BJ (cell line): Measurements from ENCODE around the gene NHLH2. TPM values are rescaled to one million over a fixed set of nuclear protein-coding genes. Genes with fewer than 3 reads are reported as not detected.

Experiments used
- CTCF ChIA-PET: fragments of 350-600 bp; formaldehyde crosslinking; extraction: SDS; loops from one replicate; lab custom pipeline; 2021; ENCODE audit warnings: antibody characterized with exemption, inconsistent platforms; lab: Yijun Ruan, JAX
- POLR2A ChIA-PET: fragments of 300-600 bp; sonication (Branson Sonifier 250); formaldehyde crosslinking; extraction: SDS; loops from one replicate; lab custom pipeline; 2021; ENCODE audit warnings: antibody characterized with exemption; lab: Charles Lee
- DNase-seq: peaks from one replicate; pipeline ENCODE4 v3.0.0-alpha.2; 2011; ENCODE audit warnings: low read depth
- H3K27me3 ChIP-seq: 2 replicates; pipeline ENCODE4 v1.6.0; 2011; ENCODE audit warnings: low read length; ENCODE audit not compliant: control insufficient read depth, insufficient read depth
- H3K36me3 ChIP-seq: 2 replicates; pipeline ENCODE4 v1.5.1; 2011; ENCODE audit warnings: low read length; ENCODE audit not compliant: control insufficient read depth, insufficient read depth
- H3K4me3 ChIP-seq: 2 replicates; pipeline ENCODE4 v1.5.1; 2011; ENCODE audit warnings: low read depth, mild to moderate bottlenecking, control low read depth, low read length
- CTCF ChIP-seq: IDR thresholded peaks from 2 replicates; pipeline ENCODE4 v1.5.1; 2011; ENCODE audit warnings: low read depth, mild to moderate bottlenecking, control low read depth, inconsistent platforms, low read length, moderate library complexity; ENCODE audit not compliant: insufficient read depth
- polyA minus RNA-seq: library from RNA; depleted of rRNA, polyadenylated mRNA; stranded (reverse); fragments of >200 nt; gene quantifications from 2 replicates; pipeline ENCODE4 v1.2.3, GENCODE V29; 2011; rRNA and poly(A)+ RNA removed
- polyA plus RNA-seq: library from polyadenylated mRNA; depleted of rRNA; stranded (reverse); fragments of >200 nt; gene quantifications from 2 replicates; pipeline ENCODE4 v1.2.3, GENCODE V29; 2011; rRNA removed

The NHLH2 gene
- not detected in 2 replicates for polyA plus RNA-seq
- not detected in 2 replicates for polyA minus RNA-seq

DNA sequence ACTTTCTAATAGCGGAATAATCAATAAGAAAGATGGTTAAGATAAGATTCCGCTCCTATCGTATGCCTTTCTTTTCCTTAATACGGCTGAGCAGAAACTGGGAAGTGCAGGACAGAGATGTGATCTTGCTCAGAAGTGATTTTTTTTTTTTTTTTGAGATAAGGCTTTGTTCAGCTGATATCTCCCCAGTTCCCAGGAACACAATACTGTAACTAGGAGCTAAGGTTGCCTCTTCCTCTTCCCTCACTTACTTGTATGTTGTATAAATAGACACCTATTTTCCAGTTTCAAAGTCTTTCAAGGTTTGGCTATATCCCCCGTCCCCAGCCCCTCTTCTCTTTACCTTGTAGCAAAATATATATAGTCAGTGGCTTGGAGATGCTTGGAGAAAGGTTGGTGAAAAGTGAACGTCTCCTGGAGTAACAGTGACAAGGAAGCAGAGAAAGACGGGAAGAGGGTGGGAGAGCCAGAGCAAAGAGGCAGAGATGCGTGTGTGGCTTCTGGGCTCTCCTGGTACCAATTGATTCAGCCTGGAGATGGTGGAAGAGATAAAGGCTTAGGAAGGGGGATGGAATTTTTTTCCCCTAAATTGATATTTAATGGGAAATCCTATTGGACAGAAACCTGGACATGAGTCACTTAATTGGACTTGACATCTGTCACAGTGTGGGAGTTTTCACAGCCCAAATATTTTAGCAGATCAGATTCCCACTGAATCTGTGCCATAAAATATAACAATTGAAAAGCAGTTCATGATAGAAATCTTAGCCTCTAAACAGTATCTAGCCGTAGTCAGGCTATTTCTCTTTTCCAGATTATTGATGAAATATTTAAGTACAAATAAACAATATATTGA is at the start of gene NHLH2:
Gene NHLH2 (minus strand): TSS at position 522 of the 856 bp plus-strand sequence. CDS start 2,754 bp downstream, outside the sequence.
- no peak for DNase-seq
- Histone ChIP-seq H3K27me3 (peaks cover 45% of the 10 kb centered on the region), H3K36me3 (no peaks in the 10 kb centered on the region), H3K4me3 (no peak within 1 kb of the TSS)
- ChIA-PET CTCF (interaction anchor here (1.2 kb wide), 1 partner anchor 140 kb away, joined by 4 read pairs; no protein-coding TSS in a partner anchor), POLR2A (no interaction called here)
- TF ChIP-seq CTCF: no peak

DNA sequence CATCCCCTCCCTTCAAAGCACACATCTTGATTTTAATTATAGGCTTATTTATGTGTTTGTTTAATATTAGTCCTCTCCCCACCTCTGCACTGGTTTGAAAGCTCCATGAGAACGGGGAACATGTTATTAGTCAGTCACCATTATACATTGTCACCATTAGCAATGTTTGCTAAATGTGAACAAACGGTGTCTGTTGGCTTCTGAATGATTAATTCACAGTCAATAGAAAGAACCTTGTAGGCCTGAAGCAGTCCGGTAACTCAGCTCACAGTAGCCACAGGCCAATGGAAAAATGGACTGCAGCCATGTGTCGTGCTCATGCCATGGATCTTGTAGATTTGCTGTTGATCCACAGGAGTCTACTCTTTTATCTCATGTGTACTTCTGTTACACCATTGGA is 49.7 kb upstream of the NHLH2 start:
- H3K36me3 ChIP-seq: no peaks in the 10 kb centered on the region
- DNase-seq: no peak
- TF ChIP-seq CTCF: no peak
- H3K27me3 ChIP-seq: no peaks in the 10 kb centered on the region
- ChIA-PET POLR2A (no interaction called here), CTCF (no interaction called here)
- no peak overlapping the region for H3K4me3 ChIP-seq

DNA sequence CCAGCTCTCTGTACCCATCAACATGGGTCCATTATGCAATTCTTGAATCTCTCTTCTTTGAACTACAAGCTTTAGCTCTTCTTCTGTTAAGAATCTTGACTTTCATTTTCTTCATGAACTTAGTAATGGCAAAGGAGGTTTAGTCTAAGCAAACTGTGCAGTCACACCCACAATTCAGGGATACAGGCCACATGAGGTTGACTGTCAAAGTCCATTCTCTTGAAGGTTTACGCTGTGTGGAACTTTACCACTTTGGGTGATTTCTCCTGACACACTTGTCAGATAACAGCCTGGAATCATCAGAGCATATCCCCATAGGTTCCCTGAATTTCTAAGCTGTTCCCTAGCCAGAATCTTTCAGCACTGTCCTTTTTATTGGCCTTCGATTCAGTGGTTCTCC is 48.0 kb upstream of the NHLH2 start:
- TF ChIP-seq CTCF: no peak
- Histone ChIP-seq H3K36me3 (no peaks in the 10 kb centered on the region), H3K27me3 (no peaks in the 10 kb centered on the region), H3K4me3 (no peak overlapping the region)
- DNase-seq: no peak
- POLR2A ChIA-PET: no interaction called here
- CTCF ChIA-PET: no interaction called here

DNA sequence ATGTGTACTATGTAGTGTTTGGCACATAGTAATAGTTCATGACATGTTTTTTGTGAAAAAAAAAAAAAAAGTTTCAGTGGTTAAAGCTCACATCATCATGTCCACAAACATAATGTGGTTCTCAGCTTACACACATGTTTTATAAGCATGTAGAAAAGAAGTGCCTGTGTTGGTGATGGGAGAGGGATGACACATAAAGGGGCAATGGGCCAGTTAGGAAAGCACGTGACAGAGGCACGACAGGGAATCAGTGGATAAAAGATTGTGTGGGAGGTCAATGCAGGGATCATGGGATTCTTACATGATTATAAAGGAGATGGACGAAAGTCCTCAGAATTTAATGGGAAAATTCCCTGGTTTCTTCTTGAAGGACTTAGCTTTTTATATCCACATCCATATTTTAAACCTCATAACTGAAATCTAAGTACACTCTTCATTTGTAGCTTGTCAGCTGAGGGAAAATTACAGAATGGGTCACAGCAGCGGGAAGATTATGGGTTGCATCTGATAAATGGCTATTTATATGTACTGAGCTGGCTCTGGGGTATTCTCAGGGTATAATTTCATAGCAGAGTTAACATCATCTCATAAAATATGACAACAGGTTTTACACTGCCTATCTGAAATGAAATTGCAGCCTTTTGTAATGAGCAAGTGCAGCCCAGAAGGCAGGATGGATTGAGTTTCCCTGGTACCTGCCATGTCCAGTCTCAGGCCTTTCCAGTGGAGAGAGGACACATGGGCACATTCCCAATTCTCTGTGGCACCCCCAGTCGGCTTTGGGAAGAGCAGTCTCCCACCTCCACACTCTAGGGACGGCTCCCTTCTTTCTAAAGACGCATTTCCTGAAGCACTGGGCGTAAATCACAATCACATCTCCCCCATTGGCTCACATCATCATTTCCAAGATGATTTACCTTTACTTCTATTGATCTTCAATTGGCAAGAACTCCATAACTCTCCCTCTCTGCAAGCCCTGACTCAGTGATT is 42.3 kb upstream of the NHLH2 start:
- POLR2A ChIA-PET: no interaction called here
- no peak overlapping the region for H3K4me3 ChIP-seq
- TF ChIP-seq CTCF: no peak
- no peaks in the 10 kb centered on the region; the same call in 1 of the 2 replicates for H3K27me3 ChIP-seq
- CTCF ChIA-PET: interaction anchor here (0.6 to 0.7 kb wide), 2 partner anchors 9 to 52 kb away, joined by 3 read pairs; no protein-coding TSS in a partner anchor
- no peak for DNase-seq
- H3K36me3 ChIP-seq: no peaks in the 10 kb centered on the region
